NCI-H526 treated with DMSO at 0.1 percent for 48 hours (cell line): ENCODE measurements around the gene CPPED1.

Experiments used
- DNase-seq: peaks from one replicate; lab custom pipeline; 2025; lab: John Stamatoyannopoulos, UW

The CPPED1 gene

GRCh38 chr16:12649356-12649755 is 154.3 kb downstream of the CPPED1 start:
- no peak for DNase-seq

GRCh38 chr16:12646490-12647274 is 157.0 kb downstream of the CPPED1 start:
- no peak for DNase-seq

- no peak for DNase-seq
Observed at GRCh38 chr16:12646098-12646489, 157.6 kb downstream of the CPPED1 start.

GRCh38 chr16:12643034-12643455 is 160.6 kb downstream of the CPPED1 start:
- no peak for DNase-seq

- no peak for DNase-seq
Observed at GRCh38 chr16:12639044-12639443, 164.6 kb downstream of the CPPED1 start.

GRCh38 chr16:12637002-12637401 is 166.7 kb downstream of the CPPED1 start:
- DNase-seq = no peak

- DNase-seq = no peak
Observed at GRCh38 chr16:12629271-12629670, 174.4 kb downstream of the CPPED1 start.

- DNase-seq = no peak
Observed at GRCh38 chr16:12628536-12628935, 175.2 kb downstream of the CPPED1 start.

GRCh38 chr16:12627394-12627793 is 176.3 kb downstream of the CPPED1 start:
- no peak for DNase-seq

- no peak for DNase-seq
Observed at GRCh38 chr16:12626411-12626810, 177.3 kb downstream of the CPPED1 start.

GRCh38 chr16:12625716-12626115 is 178.0 kb downstream of the CPPED1 start:
- no peak for DNase-seq

- no peak for DNase-seq
Observed at GRCh38 chr16:12625068-12625467, 178.6 kb downstream of the CPPED1 start.

- no peak for DNase-seq
Observed at GRCh38 chr16:12620150-12620549, 183.5 kb downstream of the CPPED1 start.

GRCh38 chr16:12618515-12618914 is 185.2 kb downstream of the CPPED1 start:
- DNase-seq = no peak

GRCh38 chr16:12617401-12617819 is 186.3 kb downstream of the CPPED1 start:
- no peak for DNase-seq

GRCh38 chr16:12614662-12615278 is 188.9 kb downstream of the CPPED1 start:
- no peak for DNase-seq

GRCh38 chr16:12613992-12614661 is 189.6 kb downstream of the CPPED1 start:
- no peak for DNase-seq

GRCh38 chr16:12613131-12613991 is 190.3 kb downstream of the CPPED1 start:
- DNase-seq = peak; percentile 59

- no peak for DNase-seq
Observed at GRCh38 chr16:12612598-12613101, 191.0 kb downstream of the CPPED1 start.

GRCh38 chr16:12611916-12612597 is 191.6 kb downstream of the CPPED1 start:
- no peak for DNase-seq

- DNase-seq = no peak
Observed at GRCh38 chr16:12611006-12611477, 192.6 kb downstream of the CPPED1 start.
